Neural cell (in vitro differentiated cells): Measurements from ENCODE around the gene CD37.
A peak's percentile ranks its signal among the peaks of the same experiment; 100 is the strongest.

Experiments used
- CTCF ChIP-seq: fragments of 450-650 bp; IDR thresholded peaks from 2 replicates; pipeline ENCODE4 v1.5.1; 2014; ENCODE audit warnings: antibody characterized with exemption, mild to moderate bottlenecking, moderate library complexity; ENCODE audit not compliant: poor library complexity, severe bottlenecking
- EP300 ChIP-seq: fragments of 450-650 bp; conservative IDR thresholded peaks from 2 replicates; pipeline ENCODE4 v1.6.1; 2014; ENCODE audit warnings: antibody characterized with exemption, mild to moderate bottlenecking, moderate library complexity; ENCODE audit not compliant: poor library complexity, severe bottlenecking
- EZH2 ChIP-seq: fragments of 200-600, 300-800 bp; shearing (Covaris generic), sonication (generic); IDR thresholded peaks from 2 replicates; pipeline ENCODE4 v1.6.1; 2014; ENCODE audit warnings: antibody characterized with exemption, low read length, borderline replicate concordance, mild to moderate bottlenecking; ENCODE audit not compliant: insufficient read depth, poor library complexity, severe bottlenecking
- MXI1 ChIP-seq: fragments of 450-650 bp; conservative IDR thresholded peaks from 2 replicates; pipeline ENCODE4 v1.6.1; 2014; ENCODE audit warnings: antibody characterized with exemption, mild to moderate bottlenecking; ENCODE audit not compliant: poor library complexity, severe bottlenecking
- POLR2AphosphoS5 ChIP-seq: IDR thresholded peaks from 2 replicates; pipeline ENCODE4 v1.6.1; 2012
- RAD21 ChIP-seq: fragments of 450-650 bp; conservative IDR thresholded peaks from 2 replicates; pipeline ENCODE4 v1.6.1; 2014; ENCODE audit warnings: antibody characterized with exemption, mild to moderate bottlenecking, moderate library complexity
- REST ChIP-seq: IDR thresholded peaks from 2 replicates; pipeline ENCODE4 v1.6.1; 2012; ENCODE audit warnings: borderline replicate concordance
- SMC3 ChIP-seq: fragments of 450-650 bp; conservative IDR thresholded peaks from 2 replicates; pipeline ENCODE4 v1.6.1; 2014; ENCODE audit warnings: antibody characterized with exemption, mild to moderate bottlenecking, moderate library complexity; ENCODE audit not compliant: poor library complexity
- TAF1 ChIP-seq: IDR thresholded peaks from 2 replicates; pipeline ENCODE4 v1.6.1; 2012; ENCODE audit warnings: low read depth

GRCh38 chr19:49301165-49301865 is 33.9 kb upstream of the CD37 start:
- TF ChIP-seq CTCF (peak; percentile 36), EP300 (no peak), TAF1 (no peak), EZH2 (no peak), REST (no peak), POLR2AphosphoS5 (no peak), MXI1 (no peak), RAD21 (no peak), SMC3 (no peak)
